ENCODE results near the gene RAB2B.

Gene RAB2B

GRCh38 chr14:21415329-21415728, 61.4 kb downstream of the RAB2B start:
- TF ChIP-seq, protein P1, sequence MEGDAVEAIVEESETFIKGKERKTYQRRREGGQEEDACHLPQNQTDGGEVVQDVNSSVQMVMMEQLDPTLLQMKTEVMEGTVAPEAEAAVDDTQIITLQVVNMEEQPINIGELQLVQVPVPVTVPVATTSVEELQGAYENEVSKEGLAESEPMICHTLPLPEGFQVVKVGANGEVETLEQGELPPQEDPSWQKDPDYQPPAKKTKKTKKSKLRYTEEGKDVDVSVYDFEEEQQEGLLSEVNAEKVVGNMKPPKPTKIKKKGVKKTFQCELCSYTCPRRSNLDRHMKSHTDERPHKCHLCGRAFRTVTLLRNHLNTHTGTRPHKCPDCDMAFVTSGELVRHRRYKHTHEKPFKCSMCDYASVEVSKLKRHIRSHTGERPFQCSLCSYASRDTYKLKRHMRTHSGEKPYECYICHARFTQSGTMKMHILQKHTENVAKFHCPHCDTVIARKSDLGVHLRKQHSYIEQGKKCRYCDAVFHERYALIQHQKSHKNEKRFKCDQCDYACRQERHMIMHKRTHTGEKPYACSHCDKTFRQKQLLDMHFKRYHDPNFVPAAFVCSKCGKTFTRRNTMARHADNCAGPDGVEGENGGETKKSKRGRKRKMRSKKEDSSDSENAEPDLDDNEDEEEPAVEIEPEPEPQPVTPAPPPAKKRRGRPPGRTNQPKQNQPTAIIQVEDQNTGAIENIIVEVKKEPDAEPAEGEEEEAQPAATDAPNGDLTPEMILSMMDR (conservative IDR thresholded peaks at IDR 0.05; ENCODE audit: low read length): no peak
- TF ChIP-seq EZH2phosphoT487 (IDR thresholded peaks at IDR 0.05; ENCODE audit: borderline replicate concordance): no peak

GRCh38 chr14:21414137-21414631, 62.6 kb downstream of the RAB2B start:
- Histone ChIP-seq H3K27me3 (ENCODE audit: insufficient read depth, low read length, poor library complexity, severe bottlenecking) (no peaks in the 10 kb centered on the region), H3K9me2 (replicated peaks; ENCODE audit: low read depth, low read length) (no peaks in the 10 kb centered on the region), H3K79me2 (ENCODE audit: insufficient read depth, low read length) (no peaks in the 10 kb centered on the region), H4K20me1 (ENCODE audit: insufficient read depth, low read length, poor library complexity, severe bottlenecking) (no peaks in the 10 kb centered on the region), H3K4me3 (ENCODE audit: low read length, poor library complexity, severe bottlenecking) (no peak overlapping the region), H3K9me3 (ENCODE audit: insufficient read depth, low read depth, low read length) (no peaks in the 10 kb centered on the region), H3K9ac (ENCODE audit: low read depth, low read length, poor library complexity, severe bottlenecking) (no peak overlapping the region), H3K4me2 (ENCODE audit: low read depth, low read length, poor library complexity, severe bottlenecking) (no peak overlapping the region), H2AFZ (ENCODE audit: low read length) (no peak overlapping the region), H3K36me3 (ENCODE audit: insufficient read depth, low read length) (peaks cover 71% of the 10 kb centered on the region; the same call in 1 of the 2 replicates), H3F3A (ENCODE audit: low read depth) (no peaks in the 10 kb centered on the region), H3K4me1 (ENCODE audit: insufficient read depth, low read length, poor library complexity, severe bottlenecking) (no peaks in the 10 kb centered on the region)
- TF ChIP-seq, protein P1 (conservative IDR thresholded peaks at IDR 0.05; ENCODE audit: low read length): no peak
- no peak for TF ChIP-seq EZH2phosphoT487 (IDR thresholded peaks at IDR 0.05; ENCODE audit: borderline replicate concordance)

More at GRCh38 chr14:21415329-21415728, 61.4 kb downstream of the RAB2B start:
- Histone ChIP-seq H2AFZ (ENCODE audit: low read length) (no peak overlapping the region), H3K9me3 (ENCODE audit: insufficient read depth, low read depth, low read length) (no peaks in the 10 kb centered on the region), H3K4me1 (ENCODE audit: insufficient read depth, low read length, poor library complexity, severe bottlenecking) (no peaks in the 10 kb centered on the region), H3K36me3 (ENCODE audit: insufficient read depth, low read length) (peaks cover 68% of the 10 kb centered on the region; the same call in 1 of the 2 replicates), H3K9ac (ENCODE audit: low read depth, low read length, poor library complexity, severe bottlenecking) (no peak overlapping the region), H4K20me1 (ENCODE audit: insufficient read depth, low read length, poor library complexity, severe bottlenecking) (no peaks in the 10 kb centered on the region), H3K79me2 (ENCODE audit: insufficient read depth, low read length) (no peaks in the 10 kb centered on the region), H3K4me3 (ENCODE audit: low read length, poor library complexity, severe bottlenecking) (no peak overlapping the region), H3K27me3 (ENCODE audit: insufficient read depth, low read length, poor library complexity, severe bottlenecking) (no peaks in the 10 kb centered on the region), H3K9me2 (replicated peaks; ENCODE audit: low read depth, low read length) (no peaks in the 10 kb centered on the region), H3F3A (ENCODE audit: low read depth) (no peaks in the 10 kb centered on the region), H3K4me2 (ENCODE audit: low read depth, low read length, poor library complexity, severe bottlenecking) (no peak overlapping the region)

Data from Loucy (cell line).